GM18868 (cell line): ENCODE measurements around the gene STXBP2.
A peak's percentile ranks its signal among the peaks of the same experiment; 100 is the strongest.

Experiments used
- ATAC-seq: cut with Tn5 transposase; IDR thresholded peaks from one replicate; pipeline ENCODE4 v1.9.1; 2021; ENCODE audit warnings: mild to moderate bottlenecking, moderate library complexity; ENCODE audit not compliant: unreplicated experiment

Gene STXBP2

GRCh38 chr19:7648265-7649014 lies 11.5 kb downstream of the STXBP2 start:
- no peak for ATAC-seq

- no peak for ATAC-seq
These were observed 13.2 kb downstream of the STXBP2 start for GRCh38 chr19:7650148-7650547.

- ATAC-seq = no peak
These were observed 15.2 kb downstream of the STXBP2 start for GRCh38 chr19:7652061-7652641.

- no peak for ATAC-seq
These were observed 17.5 kb downstream of the STXBP2 start for GRCh38 chr19:7654401-7654800.

- ATAC-seq = no peak
These were observed 18.7 kb downstream of the STXBP2 start for GRCh38 chr19:7655581-7655980.

GRCh38 chr19:7657131-7657751 lies 20.3 kb downstream of the STXBP2 start:
- no peak for ATAC-seq

- peak; percentile 61 for ATAC-seq
These were observed 21.3 kb downstream of the STXBP2 start for GRCh38 chr19:7658219-7658686.

GRCh38 chr19:7661744-7662538 lies 25.0 kb downstream of the STXBP2 start:
- no peak for ATAC-seq

- no peak for ATAC-seq
These were observed 25.7 kb downstream of the STXBP2 start for GRCh38 chr19:7662657-7663056.

GRCh38 chr19:7663706-7664105 lies 26.8 kb downstream of the STXBP2 start:
- ATAC-seq = no peak

- ATAC-seq = no peak
These were observed 28.2 kb downstream of the STXBP2 start for GRCh38 chr19:7665076-7665475.

- no peak for ATAC-seq
These were observed 31.9 kb downstream of the STXBP2 start, which contains the start of gene RETN for GRCh38 chr19:7668842-7669241. Gene RETN (plus strand): TSS chr19:7669049. CDS start chr19:7669327, 278 bp downstream.

- no peak for ATAC-seq
These were observed 32.7 kb downstream of the STXBP2 start for GRCh38 chr19:7669641-7670040.

GRCh38 chr19:7670150-7670783 lies 33.4 kb downstream of the STXBP2 start:
- ATAC-seq = no peak

GRCh38 chr19:7670790-7671189 lies 33.9 kb downstream of the STXBP2 start:
- ATAC-seq = no peak

GRCh38 chr19:7672522-7672921 lies 35.6 kb downstream of the STXBP2 start:
- ATAC-seq = no peak

- no peak for ATAC-seq
These were observed 37.4 kb downstream of the STXBP2 start for GRCh38 chr19:7674010-7675005.

- ATAC-seq = no peak
These were observed 39.5 kb downstream of the STXBP2 start for GRCh38 chr19:7676376-7676775.

GRCh38 chr19:7676854-7677253 lies 39.9 kb downstream of the STXBP2 start, which contains the start of gene MCEMP1:
Gene MCEMP1 (plus strand): TSS chr19:7677090. CDS start chr19:7677121, 31 bp downstream.
- ATAC-seq = no peak
